Activated T-helper 17 cell treated with anti-CD3 and anti-CD28 coated beads, Interleukin-2, amount 50 U/mL, for 72 hours (primary cell): ENCODE results near the gene PLEKHA8. TPM values are rescaled to one million over a fixed set of nuclear protein-coding genes. Genes with fewer than 3 reads are reported as not detected.

Experiments used
- ATAC-seq: fragments of 150-1000 bp; cut with Tn5 transposase; replicated peaks from 2 replicates; pipeline ENCODE4 v1.10.0; 2021; ENCODE audit warnings: mild to moderate bottlenecking, moderate library complexity
- H3K27ac Mint-ChIP-seq: one replicate; pipeline ENCODE4 v1.8.0; 2022; ENCODE audit warnings: mixed read lengths
- H3K27me3 Mint-ChIP-seq: one replicate; pipeline ENCODE4 v1.8.0; 2022; ENCODE audit warnings: mixed read lengths
- H3K36me3 Mint-ChIP-seq: one replicate; pipeline ENCODE4 v1.8.0; 2022; ENCODE audit warnings: low read depth, mild to moderate bottlenecking, mixed read lengths
- H3K4me1 Mint-ChIP-seq: one replicate; pipeline ENCODE4 v1.8.0; 2022; ENCODE audit warnings: mixed read lengths
- H3K4me3 Mint-ChIP-seq: one replicate; pipeline ENCODE4 v1.8.0; 2022; ENCODE audit warnings: mild to moderate bottlenecking, mixed read lengths
- H3K9me3 Mint-ChIP-seq: one replicate; pipeline ENCODE4 v1.8.0; 2022; ENCODE audit warnings: mixed read lengths
- total RNA-seq, 2 donors: library from RNA; stranded (reverse); gene quantifications; one replicate each; pipeline ENCODE4 v1.2.3, GENCODE V29; 2022

PLEKHA8 gene
- total RNA-seq, 2 donors from 2014 or later: 16.1 to 18.2 TPM

DNA sequence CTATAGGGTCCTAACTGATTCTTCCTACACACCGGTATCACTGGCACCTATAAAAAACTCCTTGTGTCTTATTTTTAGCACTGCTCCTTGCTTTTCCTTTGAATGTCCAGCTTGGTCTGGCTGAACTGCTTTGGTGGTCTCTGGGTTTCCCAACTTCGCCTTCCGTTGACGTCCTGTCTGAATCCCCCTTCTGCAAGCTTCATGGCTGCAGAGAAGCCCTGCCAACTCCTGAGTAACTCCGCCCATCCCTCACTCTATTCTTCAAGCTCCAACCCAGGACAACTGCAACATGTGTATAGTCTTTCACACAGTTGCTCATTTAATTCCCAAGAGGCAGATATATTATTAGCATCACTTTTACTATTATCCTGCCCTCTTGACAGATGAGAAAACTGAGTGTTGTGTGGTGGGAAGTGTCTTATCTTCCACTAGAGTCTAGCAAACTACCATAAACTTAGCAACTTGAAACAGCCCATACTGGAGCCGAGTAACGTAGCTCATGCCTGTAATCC is 147.5 kb downstream of the PLEKHA8 start:
- ATAC-seq: no peak
- H3K36me3 Mint-ChIP-seq: no peaks in the 10 kb centered on the region
- no peaks in the 10 kb centered on the region for H3K9me3 Mint-ChIP-seq

DNA sequence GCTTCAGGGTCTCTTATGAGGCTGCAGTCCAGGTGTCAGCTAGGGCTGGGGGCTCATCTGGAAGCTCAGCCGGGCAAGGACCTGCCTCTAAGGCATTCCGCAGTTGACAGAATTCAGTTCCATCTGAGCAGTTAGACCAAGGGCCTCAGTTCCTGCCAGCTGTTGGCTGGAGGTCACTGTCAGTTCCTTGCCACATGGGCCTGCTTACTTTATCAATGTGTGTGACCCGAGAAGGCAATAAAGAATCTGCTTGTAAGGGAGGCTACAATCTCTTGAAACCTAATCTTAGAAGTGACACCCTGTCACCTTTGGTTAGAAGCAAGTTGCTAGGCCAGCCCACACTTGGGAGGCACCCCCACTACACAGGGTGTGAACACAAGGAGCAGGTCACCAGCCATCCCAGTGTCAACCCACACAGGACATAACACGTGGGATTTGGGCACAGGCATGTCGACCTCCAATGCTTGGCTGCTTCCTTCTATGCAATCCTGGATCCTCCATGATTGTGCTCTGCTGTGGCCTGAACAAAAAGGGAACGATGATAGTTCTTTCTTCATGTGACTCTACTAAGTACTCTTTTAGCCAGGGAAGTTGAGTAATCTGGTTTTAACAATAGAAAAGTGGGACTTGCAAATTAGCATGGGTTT is 148.4 kb downstream of the PLEKHA8 start:
- no peaks in the 10 kb centered on the region for H3K27me3 Mint-ChIP-seq
- H3K9me3 Mint-ChIP-seq: no peaks in the 10 kb centered on the region
- ATAC-seq: no peak
- H3K4me1 Mint-ChIP-seq: no peaks in the 10 kb centered on the region
- H3K36me3 Mint-ChIP-seq: no peaks in the 10 kb centered on the region
- no peak overlapping the region for H3K4me3 Mint-ChIP-seq
- H3K27ac Mint-ChIP-seq: no peak overlapping the region

More for the DNA sequence above, 147.5 kb downstream of the PLEKHA8 start:
- Mint-ChIP-seq H3K4me3 (no peak overlapping the region), H3K4me1 (no peaks in the 10 kb centered on the region), H3K27ac (no peak overlapping the region), H3K27me3 (no peaks in the 10 kb centered on the region)

- no peak for ATAC-seq
- Mint-ChIP-seq H3K27ac (no peak overlapping the region), H3K36me3 (no peaks in the 10 kb centered on the region), H3K27me3 (no peaks in the 10 kb centered on the region), H3K4me1 (no peaks in the 10 kb centered on the region), H3K4me3 (no peak overlapping the region), H3K9me3 (no peaks in the 10 kb centered on the region)
These were observed 149.0 kb downstream of the PLEKHA8 start for GRCh38 chr7:30177186-30177585.

GRCh38 chr7:30177965-30178364 is 149.8 kb downstream of the PLEKHA8 start:
- Mint-ChIP-seq H3K27ac (no peak overlapping the region), H3K27me3 (no peaks in the 10 kb centered on the region), H3K9me3 (no peaks in the 10 kb centered on the region), H3K4me1 (no peaks in the 10 kb centered on the region), H3K36me3 (no peaks in the 10 kb centered on the region), H3K4me3 (no peak overlapping the region)
- ATAC-seq: no peak

GRCh38 chr7:30178748-30179436 is 150.7 kb downstream of the PLEKHA8 start:
- Mint-ChIP-seq H3K4me3 (no peak overlapping the region), H3K27ac (no peak overlapping the region), H3K36me3 (no peaks in the 10 kb centered on the region), H3K4me1 (no peaks in the 10 kb centered on the region), H3K9me3 (no peaks in the 10 kb centered on the region), H3K27me3 (no peaks in the 10 kb centered on the region)
- ATAC-seq: no peak

Other genes starting within 250 kb of the PLEKHA8 start
- not detected for gene WIPF3, start 221.9 kb upstream of the PLEKHA8 start, total RNA-seq
- 1 to 10 TPM; 5.4 to 7.6 TPM for gene SCRN1, start 38.6 kb upstream of the PLEKHA8 start, total RNA-seq
- gene FKBP14, start 1.7 kb upstream of the PLEKHA8 start, total RNA-seq: 1 to 10 TPM; 6.4 to 9.1 TPM
- 1 to 10 TPM; 4.0 to 6.4 TPM for gene MTURN, start 106.6 kb downstream of the PLEKHA8 start, total RNA-seq